ENCODE data around the gene NPPC. TPM values are rescaled to one million over a fixed set of nuclear protein-coding genes. Genes with fewer than 3 reads are reported as not detected.

NPPC gene
- total and polyA plus RNA-seq, 2 of the 8 experiments (the other 6 are each of a cell fraction or from before 2014, with no cell fraction given), result 1.3 to 4.7 TPM

- TF ChIP-seq HDAC2 (IDR thresholded peaks at IDR 0.05; ENCODE audit: borderline replicate concordance in 1 of 2, low read depth in 2 of 2, low read length in 2 of 2), result no peak
These were observed 20.1 kb upstream of the NPPC start (continued) for GRCh38 chr2:231946241-231946814.

Measured in H1 (cell line).